HG03159 (cell line): Measurements from ENCODE around the gene MOB4.
"Not testable (repeated sequence)": the region's sequence is repeated elsewhere in the genome, so short reads cannot be mapped to it uniquely, and the experiment has no call there.

ENCODE experiments used
- ATAC-seq: cut with Tn5 transposase; IDR thresholded peaks from one replicate; pipeline ENCODE4 v1.9.1; 2021; ENCODE audit warnings: mild to moderate bottlenecking, moderate library complexity; ENCODE audit not compliant: unreplicated experiment

MOB4 gene

GRCh38 chr2:197515739-197516392, at the start of gene MOB4:
Gene MOB4 (plus strand): TSS chr2:197516066. CDS start chr2:197516087, 21 bp downstream.
- peak; percentile 96 for ATAC-seq

- no peak for ATAC-seq
Observed at GRCh38 chr2:197472166-197472565, 43.7 kb upstream of the MOB4 start.

DNA sequence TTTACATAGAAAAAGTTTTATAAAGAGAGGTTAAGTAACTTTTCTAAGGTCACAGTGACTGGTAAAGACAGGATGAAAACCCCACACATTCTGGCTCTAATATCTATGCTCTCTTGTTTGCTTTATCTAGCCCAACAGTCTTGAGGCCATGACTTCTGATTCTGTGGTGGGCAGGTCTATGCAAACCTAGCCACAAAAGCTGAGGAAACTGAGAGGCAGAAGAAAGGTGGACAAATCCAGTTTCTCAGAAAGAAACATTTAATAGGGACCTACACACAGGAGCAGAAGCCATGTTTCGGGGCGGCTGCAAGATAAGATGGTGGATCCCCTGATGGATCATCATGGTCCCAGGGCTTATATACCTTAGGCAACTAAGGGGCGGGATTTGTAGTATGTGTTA, 38.1 kb upstream of the MOB4 start:
- no peak for ATAC-seq

GRCh38 chr2:197480165-197481036, 35.5 kb upstream of the MOB4 start:
- ATAC-seq: no peak

DNA sequence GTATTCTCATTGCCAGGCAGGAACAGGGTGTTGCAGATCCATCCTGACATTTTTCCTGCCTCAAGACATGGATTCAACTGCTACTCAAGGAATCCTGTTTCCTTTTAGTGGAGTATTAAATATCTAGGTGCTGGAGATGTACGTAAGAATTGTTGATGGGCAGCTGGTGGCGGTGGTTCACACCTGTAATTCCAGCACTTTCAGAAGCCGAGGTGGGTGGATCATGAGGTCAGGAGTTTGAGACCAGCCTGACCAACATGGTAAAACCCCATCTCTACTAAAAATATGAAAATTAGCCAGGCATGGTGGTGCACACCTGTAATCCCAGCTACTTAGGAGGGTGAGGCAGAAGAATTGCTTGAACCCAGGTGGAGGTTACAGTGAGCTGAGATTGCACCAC, 31.6 kb upstream of the MOB4 start:
- ATAC-seq: not testable (repeated sequence)

DNA sequence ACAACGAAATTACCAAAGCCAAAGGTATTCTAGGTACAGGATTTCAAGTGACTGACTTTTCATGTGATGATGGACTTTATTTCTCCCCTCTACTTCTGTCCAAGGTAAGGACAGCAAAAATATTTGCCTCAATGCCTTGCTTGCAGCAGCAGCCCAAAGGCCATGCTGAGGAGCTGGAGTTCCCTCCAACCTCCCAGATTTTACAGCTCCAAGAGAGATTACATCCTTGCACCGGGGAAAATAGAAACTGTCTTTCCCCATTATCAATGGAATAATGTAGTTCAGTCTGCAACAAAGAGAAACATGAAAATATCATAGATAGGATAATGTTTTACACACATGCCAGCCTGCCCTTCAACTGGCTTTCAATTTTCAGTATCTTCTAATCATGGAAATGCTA, 29.7 kb upstream of the MOB4 start:
- no peak for ATAC-seq

DNA sequence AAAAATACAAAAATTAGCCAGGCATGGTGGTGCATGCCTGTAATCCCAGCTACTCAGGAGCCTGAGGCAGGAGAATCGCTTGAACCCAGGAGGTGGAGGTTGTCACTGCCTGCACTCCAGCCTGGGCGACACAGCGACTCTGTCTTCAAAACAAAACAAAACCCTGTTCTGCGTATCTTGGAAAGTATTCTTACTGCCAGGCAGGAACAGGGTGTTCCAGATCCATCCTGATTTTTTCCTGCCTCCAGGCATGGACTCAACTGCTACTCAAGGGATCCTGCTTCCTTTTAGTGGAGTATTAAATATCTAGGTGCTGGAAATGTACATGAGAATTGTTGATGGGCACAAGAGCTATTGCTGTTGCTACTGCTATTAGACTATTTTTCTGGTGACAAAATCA, 28.5 kb upstream of the MOB4 start:
- no peak for ATAC-seq

DNA sequence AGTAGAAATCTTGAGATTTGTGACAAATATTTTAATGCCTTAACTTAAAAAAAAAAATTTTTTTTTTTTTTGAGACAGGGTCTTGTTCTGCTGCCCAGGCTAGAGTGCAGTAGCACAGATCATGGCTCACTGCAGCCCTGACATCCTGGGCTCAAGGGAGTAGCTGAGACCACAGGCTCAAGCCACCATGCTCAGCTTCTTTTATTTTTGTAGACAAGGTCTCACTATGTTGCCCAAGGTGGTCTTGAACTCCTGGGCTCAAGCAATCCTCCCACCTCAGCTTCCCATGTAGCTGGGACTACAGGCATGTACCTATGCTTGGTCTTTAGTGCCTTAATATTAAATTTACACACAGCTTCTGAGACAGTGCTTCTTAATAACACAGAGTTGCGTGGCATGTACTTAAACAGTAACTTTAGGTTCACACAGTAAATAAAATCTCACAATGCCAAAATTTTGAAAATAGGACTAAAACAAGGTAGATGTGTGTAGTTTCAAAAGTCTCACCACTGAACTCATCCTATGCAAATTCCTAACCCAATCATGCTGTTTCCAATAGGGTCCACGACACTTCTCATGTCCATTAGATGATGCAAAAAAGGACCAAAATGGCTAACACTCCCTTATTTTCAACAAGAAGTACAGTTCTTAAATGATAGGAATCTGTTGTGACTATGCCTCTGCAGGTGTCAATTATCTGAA, 20.3 kb upstream of the MOB4 start:
- ATAC-seq: no peak

DNA sequence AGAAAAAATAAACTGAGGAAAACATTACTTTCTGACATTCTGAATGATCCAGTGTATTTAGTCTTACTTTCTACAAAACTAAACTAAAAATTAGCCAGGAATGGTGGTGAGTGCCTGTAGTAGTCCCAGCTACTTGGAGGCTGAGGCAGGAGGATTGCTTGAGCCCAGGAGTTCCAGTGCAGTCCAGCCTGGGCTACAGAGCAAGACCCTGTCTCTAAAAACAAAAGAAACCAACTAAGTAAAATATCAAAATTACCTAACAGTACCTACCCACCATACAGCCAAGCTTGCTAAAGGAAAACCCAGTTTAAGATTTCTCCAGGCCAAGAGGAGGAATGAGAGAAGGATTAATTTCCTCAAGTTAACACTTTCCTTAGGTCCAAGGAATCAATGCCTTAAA, 19.2 kb upstream of the MOB4 start:
- no peak for ATAC-seq

- no peak for ATAC-seq
Observed at GRCh38 chr2:197497326-197497725, 18.5 kb upstream of the MOB4 start.

GRCh38 chr2:197498235-197498936, 17.5 kb upstream of the MOB4 start:
- no peak for ATAC-seq

DNA sequence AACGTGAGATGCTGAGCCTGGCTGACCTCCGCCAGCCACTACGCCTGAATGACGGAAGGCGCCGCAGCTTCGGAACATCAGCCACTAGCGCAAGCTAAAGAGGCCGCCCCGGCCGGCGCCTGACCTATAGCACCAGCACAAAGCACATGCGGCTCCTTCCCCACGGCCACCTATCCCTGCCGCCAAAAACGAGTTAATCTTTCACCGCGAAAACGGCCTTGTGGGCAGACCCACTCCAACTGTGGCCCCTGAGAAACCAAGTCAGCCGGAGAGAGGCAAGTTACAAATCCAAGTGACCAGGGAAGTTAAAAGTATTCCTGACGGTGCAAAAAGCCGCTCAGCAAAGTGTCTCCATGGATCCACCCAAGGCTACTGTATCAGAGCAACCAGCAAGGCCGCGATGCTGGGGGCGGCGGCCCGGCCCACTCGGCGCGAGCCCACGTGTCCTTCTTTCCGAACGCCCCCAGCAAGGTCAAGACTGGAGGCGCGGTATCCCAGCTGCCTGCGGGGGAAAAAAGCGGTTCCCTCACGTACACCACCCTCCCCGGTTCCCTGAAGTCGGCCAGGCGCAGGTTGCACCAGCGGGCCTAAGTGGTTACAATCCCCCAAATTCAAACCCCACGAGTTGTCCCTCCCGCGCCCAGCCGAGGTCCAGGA, 16.8 kb upstream of the MOB4 start:
- ATAC-seq: peak; percentile 22

GRCh38 chr2:197499594-197500502, 16.0 kb upstream of the MOB4 start, which contains the start of the genes HSPD1 and HSPE1:
Gene HSPD1 (minus strand): TSS chr2:197499840. CDS start chr2:197498848, 992 bp downstream.
Gene HSPE1 (plus strand): TSS chr2:197500379. CDS start chr2:197500437, 58 bp downstream.
- peak; percentile 79 for ATAC-seq

- ATAC-seq: peak; percentile 10
Observed at GRCh38 chr2:197500503-197501131, 15.2 kb upstream of the MOB4 start.

- no peak for ATAC-seq
Observed at GRCh38 chr2:197502201-197502600, 13.7 kb upstream of the MOB4 start.

DNA sequence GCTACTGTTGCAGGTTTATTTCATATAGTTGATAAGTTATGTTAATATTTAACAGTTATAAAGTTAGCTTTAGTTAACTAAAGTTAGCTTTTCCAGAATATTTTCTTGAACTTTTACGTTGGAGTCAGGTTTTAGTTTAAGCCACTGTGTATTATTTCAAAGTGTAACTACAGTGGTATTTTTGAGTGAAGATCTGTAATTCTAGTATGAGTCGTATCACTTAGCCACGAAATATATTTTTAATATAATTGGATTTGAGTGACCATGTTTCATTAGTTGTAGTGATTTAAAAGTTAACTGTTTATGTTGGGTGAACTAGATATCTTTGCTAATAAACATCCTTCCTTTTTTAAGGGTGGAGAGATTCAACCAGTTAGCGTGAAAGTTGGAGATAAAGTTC, 13.2 kb upstream of the MOB4 start:
- no peak for ATAC-seq

GRCh38 chr2:197504000-197504399, 11.9 kb upstream of the MOB4 start:
- no peak for ATAC-seq

DNA sequence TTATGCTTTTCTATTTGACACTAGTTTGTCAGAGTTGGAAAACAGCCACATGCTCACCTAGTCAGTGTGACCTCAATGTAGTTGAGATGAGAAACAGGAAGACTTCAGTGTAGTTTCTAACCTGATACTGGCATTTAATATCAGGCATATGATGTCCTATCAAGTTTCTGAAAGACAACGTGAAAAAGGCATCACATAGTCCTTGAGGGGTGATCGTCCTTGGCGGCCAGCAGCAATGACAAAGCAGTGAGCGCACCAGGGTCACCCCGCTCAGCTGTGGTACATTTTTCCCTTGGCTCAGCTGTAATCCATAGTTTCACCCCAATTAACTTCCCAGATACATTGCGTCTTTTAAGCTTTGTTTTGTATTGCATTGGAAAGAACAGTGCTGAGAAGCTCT, 11.4 kb upstream of the MOB4 start:
- no peak for ATAC-seq

- no peak for ATAC-seq
Observed at GRCh38 chr2:197506658-197507057, 9.2 kb upstream of the MOB4 start.
